ENCODE results near the gene AP4S1.

DNA sequence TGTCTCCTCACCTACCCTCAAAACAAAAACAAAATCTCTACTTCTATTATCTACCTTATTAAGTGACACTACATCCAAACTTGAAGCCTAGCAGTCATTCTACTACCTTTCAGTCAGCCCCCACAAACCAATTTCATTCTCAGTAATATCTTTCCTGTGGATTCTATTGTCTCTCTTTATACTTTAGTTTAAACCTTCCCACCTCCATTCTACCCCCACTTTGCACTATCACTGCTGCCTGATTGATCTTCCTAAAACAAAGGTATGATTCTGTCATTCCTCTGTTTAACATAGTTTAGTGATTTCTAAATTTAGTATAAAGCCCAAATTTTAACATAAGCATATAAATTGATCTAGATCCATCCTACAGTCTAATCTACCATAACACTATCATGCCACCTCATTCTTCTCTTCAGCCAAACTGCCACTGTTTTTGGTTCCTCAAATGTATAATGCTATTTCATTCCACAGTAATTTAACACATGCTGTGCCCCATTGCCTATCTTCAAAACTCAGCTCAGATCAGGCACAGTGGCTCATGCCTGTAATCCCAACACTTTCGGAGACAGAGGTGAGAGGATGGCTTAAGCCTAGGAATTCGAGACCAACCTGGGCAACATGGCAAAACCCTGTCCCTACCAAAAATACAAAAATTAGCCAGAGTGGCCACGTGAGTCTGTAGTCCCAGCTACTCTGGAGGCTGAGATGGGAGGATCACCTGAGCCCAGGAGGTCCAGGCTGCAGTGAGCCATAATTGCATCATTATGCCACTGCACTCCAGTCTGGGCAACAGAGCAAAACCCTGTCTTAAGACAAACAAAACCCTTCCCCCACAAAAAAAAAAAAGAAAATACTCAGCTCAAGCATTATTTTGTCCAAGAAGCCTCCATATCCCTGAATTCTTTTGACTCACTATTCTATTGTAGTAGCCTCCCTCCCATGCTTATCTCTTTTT is 3.8 kb downstream of the AP4S1 start:
- TF ChIP-seq POLR2A (IDR thresholded peaks at IDR 0.05; ENCODE audit: low read depth, low read length) (no peak), TAF1 (IDR thresholded peaks at IDR 0.05; ENCODE audit: low read depth, low read length) (no peak), POLR2AphosphoS5 (IDR thresholded peaks at IDR 0.05; ENCODE audit: low read depth, low read length) (no peak)
